HEK293T (cell line): ENCODE results near the gene ALKAL2.
"Not testable (repeated sequence)": the region's sequence is repeated elsewhere in the genome, so short reads cannot be mapped to it uniquely, and the experiment has no call there.

Experiments
- ELF4 ChIP-seq: fragments of 450-650 bp; IDR thresholded peaks from 2 replicates; pipeline ENCODE4 v1.6.1; 2017; ENCODE audit warnings: antibody characterized with exemption
- FOXA1 ChIP-seq: fragments of 450-650 bp; IDR thresholded peaks from 2 replicates; pipeline ENCODE4 v1.6.1; 2016; ENCODE audit warnings: mild to moderate bottlenecking
- FOXK2 ChIP-seq: fragments of 450-650 bp; IDR thresholded peaks from 2 replicates; pipeline ENCODE4 v1.6.1; 2016; ENCODE audit warnings: mild to moderate bottlenecking
- FOXM1 ChIP-seq: fragments of 450-650 bp; IDR thresholded peaks from 2 replicates; pipeline ENCODE4 v1.6.1; 2017; ENCODE audit warnings: mild to moderate bottlenecking, borderline replicate concordance
- NFRKB ChIP-seq: fragments of 450-650 bp; IDR thresholded peaks from 2 replicates; pipeline ENCODE4 v1.6.1; 2016; ENCODE audit warnings: mild to moderate bottlenecking, moderate library complexity
- SP1 ChIP-seq: fragments of 450-650 bp; IDR thresholded peaks from 2 replicates; pipeline ENCODE4 v1.6.1; 2017
- ZNF384 ChIP-seq: fragments of 450-650 bp; IDR thresholded peaks from 2 replicates; pipeline ENCODE4 v1.6.1; 2016

- TF ChIP-seq NFRKB, ELF4, SP1, ZNF384, FOXA1, FOXM1, FOXK2: not testable (repeated sequence)
These were observed 28.0 kb upstream of the ALKAL2 start for GRCh38 chr2:315925-316324.
